Kidney epithelial cell (primary cell): ENCODE results near the gene PARP16. TPM values are rescaled to one million over a fixed set of nuclear protein-coding genes. Genes with fewer than 3 reads are reported as not detected.
A peak's percentile ranks its signal among the peaks of the same experiment; 100 is the strongest.
"Not testable (repeated sequence)": the region's sequence is repeated elsewhere in the genome, so short reads cannot be mapped to it uniquely, and the experiment has no call there.

Experiments used
- DNase-seq: peaks from one replicate; pipeline ENCODE4 v3.0.0-alpha.2; 2010; ENCODE audit warnings: low read depth
- H3K27me3 ChIP-seq: 2 replicates; pipeline ENCODE4 v1.6.0; 2011; ENCODE audit warnings: low read length; ENCODE audit not compliant: control insufficient read depth, insufficient read depth
- H3K36me3 ChIP-seq: 2 replicates; pipeline ENCODE4 v1.5.1; 2011; ENCODE audit warnings: low read length; ENCODE audit not compliant: control insufficient read depth, insufficient read depth
- H3K4me3 ChIP-seq: 2 replicates; pipeline ENCODE4 v1.5.1; 2011; ENCODE audit warnings: low read depth, mild to moderate bottlenecking, control low read depth, low read length
- CTCF ChIP-seq: IDR thresholded peaks from 2 replicates; pipeline ENCODE4 v1.5.1; 2011; ENCODE audit warnings: mild to moderate bottlenecking, moderate library complexity, low read length, control low read depth, inconsistent platforms; ENCODE audit not compliant: insufficient read depth, poor library complexity, severe bottlenecking
- total RNA-seq: library from RNA; depleted of rRNA; stranded (reverse); fragments of >200 nt; gene quantifications from 2 replicates; pipeline ENCODE4 v1.2.3, GENCODE V29; 2015

PARP16 gene
- total RNA-seq, 1 donor from 2014 or later = 11.8 TPM

GRCh38 chr15:65278480-65278879 lies 8.2 kb downstream of the PARP16 start:
- no peak for DNase-seq
- TF ChIP-seq CTCF = no peak
- Histone ChIP-seq H3K4me3 (no peak overlapping the region), H3K27me3 (no peaks in the 10 kb centered on the region), H3K36me3 (no peaks in the 10 kb centered on the region)

GRCh38 chr15:65277015-65277414 lies 9.7 kb downstream of the PARP16 start:
- DNase-seq = no peak
- no peak for TF ChIP-seq CTCF
- no peak overlapping the region for H3K4me3 ChIP-seq

GRCh38 chr15:65275728-65276126 lies 11.0 kb downstream of the PARP16 start:
- no peak for TF ChIP-seq CTCF
- no peak for DNase-seq
- no peaks in the 10 kb centered on the region for H3K36me3 ChIP-seq

More at GRCh38 chr15:65277015-65277414, 9.7 kb downstream of the PARP16 start:
- H3K27me3 ChIP-seq = no peaks in the 10 kb centered on the region
- H3K36me3 ChIP-seq = no peaks in the 10 kb centered on the region

GRCh38 chr15:65275104-65275727 lies 11.5 kb downstream of the PARP16 start:
- Histone ChIP-seq H3K36me3 (no peaks in the 10 kb centered on the region), H3K27me3 (no peaks in the 10 kb centered on the region), H3K4me3 (no peak overlapping the region)
- TF ChIP-seq CTCF = no peak
- no peak for DNase-seq

More at GRCh38 chr15:65275728-65276126, 11.0 kb downstream of the PARP16 start:
- Histone ChIP-seq H3K4me3 (no peak overlapping the region), H3K27me3 (no peaks in the 10 kb centered on the region)

GRCh38 chr15:65270811-65271545 lies 15.7 kb downstream of the PARP16 start:
- not testable (repeated sequence) for H3K4me3 ChIP-seq, H3K36me3 ChIP-seq, H3K27me3 ChIP-seq
- peak; percentile 87 for TF ChIP-seq CTCF
- DNase-seq = peak; percentile 66

GRCh38 chr15:65268411-65268810 lies 18.3 kb downstream of the PARP16 start:
- Histone ChIP-seq H3K4me3 (no peak overlapping the region), H3K27me3 (no peaks in the 10 kb centered on the region), H3K36me3 (no peaks in the 10 kb centered on the region)
- DNase-seq = no peak
- TF ChIP-seq CTCF = no peak
